Mononuclear cell (primary cell): ENCODE data around the gene TBC1D22A. TPM values are rescaled to one million over a fixed set of nuclear protein-coding genes. Genes with fewer than 3 reads are reported as not detected.
A peak's percentile ranks its signal among the peaks of the same experiment; 100 is the strongest.

Experiments
- H3K27me3 ChIP-seq: 2 replicates; pipeline ENCODE4 v1.6.0; 2011; ENCODE audit warnings: low read length, control low read depth; ENCODE audit not compliant: insufficient read depth
- H3K4me1 ChIP-seq: 2 replicates; pipeline ENCODE4 v1.5.1; 2011; ENCODE audit warnings: mild to moderate bottlenecking, low read length, control low read depth; ENCODE audit not compliant: insufficient read depth
- H3K4me3 ChIP-seq: 2 replicates; pipeline ENCODE4 v1.5.1; 2011; ENCODE audit warnings: mild to moderate bottlenecking, low read length, moderate library complexity
- H3K9me3 ChIP-seq: 2 replicates; pipeline ENCODE4 v1.5.1; 2011; ENCODE audit warnings: low read depth, mild to moderate bottlenecking, control low read depth, low read length
- total RNA-seq: library from RNA; depleted of rRNA; stranded (reverse); fragments of >200 nt; gene quantifications from one replicate; pipeline ENCODE4 v1.2.3, GENCODE V29; 2012

TBC1D22A gene, protein sequence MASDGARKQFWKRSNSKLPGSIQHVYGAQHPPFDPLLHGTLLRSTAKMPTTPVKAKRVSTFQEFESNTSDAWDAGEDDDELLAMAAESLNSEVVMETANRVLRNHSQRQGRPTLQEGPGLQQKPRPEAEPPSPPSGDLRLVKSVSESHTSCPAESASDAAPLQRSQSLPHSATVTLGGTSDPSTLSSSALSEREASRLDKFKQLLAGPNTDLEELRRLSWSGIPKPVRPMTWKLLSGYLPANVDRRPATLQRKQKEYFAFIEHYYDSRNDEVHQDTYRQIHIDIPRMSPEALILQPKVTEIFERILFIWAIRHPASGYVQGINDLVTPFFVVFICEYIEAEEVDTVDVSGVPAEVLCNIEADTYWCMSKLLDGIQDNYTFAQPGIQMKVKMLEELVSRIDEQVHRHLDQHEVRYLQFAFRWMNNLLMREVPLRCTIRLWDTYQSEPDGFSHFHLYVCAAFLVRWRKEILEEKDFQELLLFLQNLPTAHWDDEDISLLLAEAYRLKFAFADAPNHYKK
- 14.1 TPM for total RNA-seq

DNA sequence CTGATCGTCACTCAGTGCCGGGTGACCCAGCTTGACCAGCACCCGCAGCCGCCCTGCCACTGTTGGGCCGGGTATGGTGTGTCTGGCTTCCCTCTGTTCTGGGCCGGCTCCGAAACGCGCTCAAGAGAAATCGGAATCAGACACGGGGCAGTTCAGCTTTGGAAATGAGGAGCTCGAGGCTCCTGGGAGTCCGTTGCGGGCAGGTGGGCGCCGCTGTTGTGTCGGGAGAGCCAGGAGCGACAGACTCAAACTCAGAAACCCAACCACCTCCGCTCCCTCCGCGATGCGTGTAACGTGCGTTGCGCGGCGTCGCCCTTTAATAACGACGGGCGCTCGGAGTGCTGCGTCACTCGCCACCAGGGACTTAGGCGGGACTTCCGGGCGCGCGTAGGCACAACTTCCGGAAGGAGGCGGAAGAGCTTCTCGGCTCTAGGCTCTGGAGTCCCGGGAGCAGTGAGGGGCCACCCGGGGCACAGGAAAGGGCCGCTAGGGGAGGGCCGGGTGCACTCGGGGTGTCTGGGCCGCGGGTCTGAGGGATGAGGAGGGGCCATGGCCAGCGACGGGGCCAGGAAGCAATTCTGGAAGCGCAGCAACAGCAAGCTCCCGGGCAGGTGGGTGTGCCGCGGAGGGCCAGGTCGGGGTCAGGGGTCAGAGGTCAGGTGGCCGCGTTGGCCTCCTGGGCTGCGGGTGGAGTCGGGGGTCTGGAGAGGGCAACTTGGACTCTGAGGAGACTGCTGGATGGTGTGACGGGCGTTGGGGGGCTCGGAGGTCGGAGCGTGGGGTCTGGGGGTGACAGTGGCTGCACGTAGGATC, at the start of gene TBC1D22A:
Gene TBC1D22A, plus strand, starts transcription at position 413 of the 813 bp plus-strand sequence. Its CDS starts 137 bp downstream, at position 550.
- no peaks in the 10 kb centered on the region for H3K9me3 ChIP-seq
- H3K27me3 ChIP-seq: no peaks in the 10 kb centered on the region
- peak within 1 kb of the TSS; percentile 91 for H3K4me3 ChIP-seq
- H3K4me1 ChIP-seq: peaks cover 74% of the 10 kb centered on the region

GRCh38 chr22:46714550-46714949, 47.9 kb upstream of the TBC1D22A start:
- no peaks in the 10 kb centered on the region for H3K27me3 ChIP-seq
- no peak overlapping the region for H3K4me3 ChIP-seq
- H3K4me1 ChIP-seq: no peaks in the 10 kb centered on the region
- H3K9me3 ChIP-seq: no peaks in the 10 kb centered on the region

- no peaks in the 10 kb centered on the region for H3K4me1 ChIP-seq
- no peaks in the 10 kb centered on the region for H3K9me3 ChIP-seq
- H3K4me3 ChIP-seq: no peak overlapping the region
- H3K27me3 ChIP-seq: no peaks in the 10 kb centered on the region
Observed at GRCh38 chr22:46719921-46720320, 42.5 kb upstream of the TBC1D22A start.

- Histone ChIP-seq H3K9me3 (no peaks in the 10 kb centered on the region), H3K27me3 (no peaks in the 10 kb centered on the region), H3K4me3 (no peak overlapping the region), H3K4me1 (no peaks in the 10 kb centered on the region)
Observed at GRCh38 chr22:46721501-46722085, 40.9 kb upstream of the TBC1D22A start.

DNA sequence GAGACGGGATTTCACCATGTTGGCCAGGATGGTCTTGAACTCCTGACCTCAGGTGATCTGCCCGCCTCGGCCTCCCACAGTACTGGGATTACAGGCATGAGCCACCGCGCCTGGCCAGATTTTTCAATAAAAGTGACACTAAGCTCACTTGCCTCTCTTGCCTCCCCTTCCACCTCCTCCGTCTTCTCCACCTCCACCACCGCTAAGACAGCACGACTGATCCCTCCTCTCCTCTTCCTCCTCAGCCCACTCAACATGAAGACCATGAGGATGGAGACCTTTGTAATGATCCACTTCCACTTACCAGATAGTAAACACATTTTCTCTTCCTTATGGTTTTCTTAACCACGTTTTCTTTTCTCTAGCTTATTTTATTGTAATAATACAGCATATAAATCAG, 38.6 kb upstream of the TBC1D22A start:
- Histone ChIP-seq H3K4me1 (no peaks in the 10 kb centered on the region), H3K27me3 (no peaks in the 10 kb centered on the region), H3K9me3 (no peaks in the 10 kb centered on the region), H3K4me3 (no peak overlapping the region)

- H3K4me1 ChIP-seq: no peaks in the 10 kb centered on the region
- no peak overlapping the region for H3K4me3 ChIP-seq
- no peaks in the 10 kb centered on the region for H3K9me3 ChIP-seq
- no peaks in the 10 kb centered on the region for H3K27me3 ChIP-seq
Observed at GRCh38 chr22:46725096-46725495, 37.4 kb upstream of the TBC1D22A start.

GRCh38 chr22:46726066-46726985, 36.1 kb upstream of the TBC1D22A start:
- no peak overlapping the region for H3K4me3 ChIP-seq
- no peaks in the 10 kb centered on the region for H3K27me3 ChIP-seq
- peaks cover 7% of the 10 kb centered on the region for H3K4me1 ChIP-seq
- no peaks in the 10 kb centered on the region for H3K9me3 ChIP-seq

- Histone ChIP-seq H3K9me3 (no peaks in the 10 kb centered on the region), H3K4me1 (peaks cover 11% of the 10 kb centered on the region), H3K27me3 (no peaks in the 10 kb centered on the region), H3K4me3 (no peak overlapping the region)
Observed at GRCh38 chr22:46726986-46727317, 35.5 kb upstream of the TBC1D22A start.

GRCh38 chr22:46727813-46728364, 34.6 kb upstream of the TBC1D22A start:
- H3K27me3 ChIP-seq: no peaks in the 10 kb centered on the region
- H3K9me3 ChIP-seq: no peaks in the 10 kb centered on the region
- H3K4me1 ChIP-seq: peaks cover 15% of the 10 kb centered on the region
- H3K4me3 ChIP-seq: no peak overlapping the region

GRCh38 chr22:46728470-46728869, 34.0 kb upstream of the TBC1D22A start:
- Histone ChIP-seq H3K27me3 (no peaks in the 10 kb centered on the region), H3K4me3 (no peak overlapping the region), H3K4me1 (peaks cover 16% of the 10 kb centered on the region), H3K9me3 (no peaks in the 10 kb centered on the region)

DNA sequence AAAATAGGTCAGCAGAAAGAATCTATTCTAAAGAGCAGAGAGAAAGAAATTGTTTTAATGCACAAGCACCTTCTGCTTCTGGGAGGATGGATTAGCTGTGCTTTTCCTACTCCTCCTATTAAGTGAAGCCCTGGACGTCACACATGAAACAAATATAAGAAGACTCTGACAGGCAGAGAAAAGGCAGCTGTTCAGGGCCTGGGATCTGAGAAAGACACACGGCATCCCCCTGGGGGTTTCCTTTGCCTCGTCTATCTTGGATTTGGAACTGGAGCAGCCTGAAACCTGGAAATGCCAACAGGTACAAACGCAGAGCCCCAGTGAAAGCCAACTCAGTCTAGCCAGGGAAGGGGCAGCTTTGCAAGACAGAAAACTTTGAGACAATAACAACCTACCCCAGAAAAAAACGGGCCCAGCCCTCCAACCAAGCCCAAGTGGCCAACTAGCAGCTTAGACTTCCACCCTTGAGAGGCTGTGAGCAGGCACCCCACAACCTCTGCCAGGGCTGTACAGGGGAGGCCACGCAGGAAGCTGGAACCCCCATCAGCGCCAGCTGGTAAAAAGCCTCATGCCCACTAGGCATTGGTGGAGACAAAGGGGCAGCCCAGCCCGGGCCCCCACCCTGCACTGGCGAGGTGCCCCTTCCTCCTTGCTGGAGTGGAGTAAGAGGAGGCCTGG, 31.7 kb upstream of the TBC1D22A start:
- no peaks in the 10 kb centered on the region for H3K9me3 ChIP-seq
- no peaks in the 10 kb centered on the region for H3K27me3 ChIP-seq
- H3K4me1 ChIP-seq: peaks cover 38% of the 10 kb centered on the region
- no peak overlapping the region for H3K4me3 ChIP-seq

DNA sequence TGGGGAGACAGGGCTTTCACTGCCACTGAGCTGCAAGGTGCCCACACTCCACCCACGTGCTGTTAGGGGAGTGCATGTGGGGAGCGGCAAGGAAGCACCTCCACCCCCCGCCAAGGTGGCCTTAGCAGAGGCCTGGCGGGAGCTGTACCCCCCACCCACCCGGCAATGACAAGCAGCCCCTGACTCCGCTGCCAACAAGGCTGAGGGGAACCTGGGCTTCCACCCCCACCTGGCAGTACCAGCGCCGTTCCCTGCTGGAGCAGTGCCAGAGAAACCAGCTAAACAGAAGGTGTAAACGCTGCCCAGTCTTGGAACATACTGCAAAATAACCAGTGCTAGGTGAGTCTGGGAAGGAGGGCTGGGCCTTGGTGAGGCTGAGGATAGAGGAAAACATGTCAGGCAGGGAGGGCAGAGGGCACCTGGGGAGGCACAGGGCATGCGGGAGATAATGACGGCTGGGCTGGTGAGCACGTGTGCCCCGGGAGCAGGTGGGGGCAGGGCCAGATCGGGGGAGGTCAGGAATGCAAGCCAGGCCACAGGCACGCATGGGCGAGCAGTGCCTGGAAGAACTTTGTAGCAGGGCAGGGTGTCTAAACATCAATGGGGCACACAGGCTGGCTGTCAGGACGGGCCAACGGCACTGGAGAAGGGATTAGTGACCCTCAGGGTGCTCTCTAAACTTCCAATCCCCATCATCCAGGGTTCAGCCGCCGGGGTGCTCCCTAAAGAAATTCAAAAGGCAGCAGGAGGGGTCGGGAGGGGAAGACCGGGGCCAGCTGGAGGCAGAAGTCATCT, 31.0 kb upstream of the TBC1D22A start:
- Histone ChIP-seq H3K4me3 (no peak overlapping the region), H3K4me1 (peaks cover 46% of the 10 kb centered on the region), H3K9me3 (no peaks in the 10 kb centered on the region), H3K27me3 (no peaks in the 10 kb centered on the region)

- Histone ChIP-seq H3K27me3 (no peaks in the 10 kb centered on the region), H3K4me3 (no peak overlapping the region), H3K9me3 (no peaks in the 10 kb centered on the region), H3K4me1 (peaks cover 51% of the 10 kb centered on the region)
Observed at GRCh38 chr22:46732041-46732379, 30.4 kb upstream of the TBC1D22A start.
